ENCODE data around the gene SF3B5.

The SF3B5 gene

DNA sequence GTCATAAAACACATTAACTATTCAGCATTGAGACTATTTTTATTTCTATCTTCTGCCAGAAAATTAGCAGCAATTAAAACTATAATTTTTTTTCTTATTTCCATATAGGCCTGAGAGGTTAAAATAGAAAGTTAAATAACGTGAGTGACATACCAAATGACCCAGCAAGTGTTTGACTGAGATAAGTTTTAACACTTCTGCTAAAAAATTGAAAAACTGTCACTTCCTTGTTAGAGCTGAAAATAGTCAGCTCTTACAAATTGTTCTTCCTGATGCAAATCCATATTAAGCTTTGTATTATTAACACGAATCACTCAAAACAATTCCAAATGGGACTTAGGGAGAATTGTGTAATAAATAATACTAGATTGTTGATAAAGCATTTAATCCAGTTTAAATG lies 28.5 kb upstream of the SF3B5 start:
- TF ChIP-seq, protein P1, sequence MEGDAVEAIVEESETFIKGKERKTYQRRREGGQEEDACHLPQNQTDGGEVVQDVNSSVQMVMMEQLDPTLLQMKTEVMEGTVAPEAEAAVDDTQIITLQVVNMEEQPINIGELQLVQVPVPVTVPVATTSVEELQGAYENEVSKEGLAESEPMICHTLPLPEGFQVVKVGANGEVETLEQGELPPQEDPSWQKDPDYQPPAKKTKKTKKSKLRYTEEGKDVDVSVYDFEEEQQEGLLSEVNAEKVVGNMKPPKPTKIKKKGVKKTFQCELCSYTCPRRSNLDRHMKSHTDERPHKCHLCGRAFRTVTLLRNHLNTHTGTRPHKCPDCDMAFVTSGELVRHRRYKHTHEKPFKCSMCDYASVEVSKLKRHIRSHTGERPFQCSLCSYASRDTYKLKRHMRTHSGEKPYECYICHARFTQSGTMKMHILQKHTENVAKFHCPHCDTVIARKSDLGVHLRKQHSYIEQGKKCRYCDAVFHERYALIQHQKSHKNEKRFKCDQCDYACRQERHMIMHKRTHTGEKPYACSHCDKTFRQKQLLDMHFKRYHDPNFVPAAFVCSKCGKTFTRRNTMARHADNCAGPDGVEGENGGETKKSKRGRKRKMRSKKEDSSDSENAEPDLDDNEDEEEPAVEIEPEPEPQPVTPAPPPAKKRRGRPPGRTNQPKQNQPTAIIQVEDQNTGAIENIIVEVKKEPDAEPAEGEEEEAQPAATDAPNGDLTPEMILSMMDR (IDR thresholded peaks at IDR 0.05; ENCODE audit: low read depth, low read length), result no peak
- no peak overlapping the region for H3K4me3 ChIP-seq (ENCODE audit: low read depth, low read length)

DNA sequence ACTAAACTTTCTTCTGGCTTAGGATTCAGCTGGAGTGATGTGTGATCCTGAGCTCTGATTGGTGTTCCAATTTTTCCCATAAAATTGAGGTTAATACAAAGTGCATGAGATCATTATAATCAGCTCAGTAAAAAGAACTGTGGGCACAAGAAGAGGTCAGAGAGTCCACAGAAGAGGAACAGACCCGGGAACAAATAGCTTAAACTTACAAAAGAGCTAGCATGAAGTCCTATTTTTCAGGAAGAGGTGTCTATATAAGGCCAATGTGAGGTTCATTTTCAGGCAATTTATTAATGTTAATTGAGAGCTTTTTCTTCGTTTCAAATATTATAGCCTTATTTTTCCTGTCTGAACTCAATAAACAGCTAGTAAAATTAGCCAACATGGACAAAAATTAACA lies 28.0 kb upstream of the SF3B5 start:
- no peak overlapping the region for H3K4me3 ChIP-seq (ENCODE audit: low read depth, low read length)
- TF ChIP-seq, protein P1 (IDR thresholded peaks at IDR 0.05; ENCODE audit: low read depth, low read length), result no peak

DNA sequence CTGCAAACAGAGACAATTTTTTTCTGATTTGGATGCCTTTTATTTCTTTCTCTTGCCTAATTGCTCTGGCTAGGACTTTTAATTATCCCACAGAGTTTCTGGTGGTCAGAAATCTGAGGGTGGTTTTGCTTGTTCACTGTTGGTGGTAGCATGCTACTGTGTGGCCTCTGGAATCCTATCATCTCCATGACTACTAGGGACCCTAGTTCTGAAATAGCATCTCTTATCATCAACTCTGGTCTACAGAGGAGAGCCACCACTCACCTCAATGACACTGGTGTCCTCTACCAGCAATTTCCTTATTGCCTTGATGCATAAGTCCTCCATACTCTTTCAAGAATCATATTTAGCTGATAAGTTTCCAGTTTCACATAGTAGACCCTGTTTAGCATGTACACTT lies 27.5 kb upstream of the SF3B5 start:
- TF ChIP-seq, protein P1 (IDR thresholded peaks at IDR 0.05; ENCODE audit: low read depth, low read length), result no peak
- no peak overlapping the region for H3K4me3 ChIP-seq (ENCODE audit: low read depth, low read length)

DNA sequence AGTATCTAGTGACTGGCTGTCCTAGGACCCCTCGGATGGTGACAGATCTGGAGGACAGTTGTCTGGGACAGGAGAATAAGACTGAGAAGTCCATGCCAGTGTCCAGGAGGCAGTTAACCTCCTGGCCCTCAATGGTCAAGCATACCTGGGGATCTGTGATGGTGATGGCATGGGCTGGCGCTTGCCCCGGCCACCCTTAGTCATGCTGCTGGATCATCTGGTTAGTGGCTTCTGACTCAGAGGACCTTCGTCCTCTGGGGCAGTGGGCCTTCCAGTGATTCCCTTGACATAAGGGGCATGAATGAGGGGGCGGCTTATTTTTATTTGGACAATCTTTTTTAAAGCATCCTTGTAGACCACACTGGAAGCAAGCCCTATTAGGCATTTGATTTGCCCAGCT lies 24.0 kb upstream of the SF3B5 start:
- TF ChIP-seq, protein P1 (IDR thresholded peaks at IDR 0.05; ENCODE audit: low read depth, low read length), result no peak
- no peak overlapping the region for H3K4me3 ChIP-seq (ENCODE audit: low read depth, low read length)

DNA sequence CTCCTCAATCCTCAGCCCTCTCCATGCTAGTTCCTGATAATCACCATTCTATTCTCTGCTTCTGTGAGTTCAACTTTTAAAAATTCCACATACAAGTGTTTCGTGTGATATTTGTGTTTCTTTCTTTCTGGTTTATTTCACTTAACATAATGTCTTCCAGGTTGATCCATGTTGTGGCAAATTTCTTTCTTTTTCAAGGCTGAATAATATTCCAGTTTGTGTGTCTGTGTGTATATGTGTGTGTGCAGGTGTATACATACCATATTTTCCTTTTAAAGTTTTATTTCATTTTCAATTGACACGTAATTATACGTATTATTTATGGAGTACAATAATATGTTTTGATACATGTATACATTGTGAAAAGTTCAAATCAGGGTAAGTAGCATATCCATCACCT lies 19.8 kb upstream of the SF3B5 start:
- TF ChIP-seq, protein P1 (IDR thresholded peaks at IDR 0.05; ENCODE audit: low read depth, low read length), result no peak
- no peak overlapping the region for H3K4me3 ChIP-seq (ENCODE audit: low read depth, low read length)

DNA sequence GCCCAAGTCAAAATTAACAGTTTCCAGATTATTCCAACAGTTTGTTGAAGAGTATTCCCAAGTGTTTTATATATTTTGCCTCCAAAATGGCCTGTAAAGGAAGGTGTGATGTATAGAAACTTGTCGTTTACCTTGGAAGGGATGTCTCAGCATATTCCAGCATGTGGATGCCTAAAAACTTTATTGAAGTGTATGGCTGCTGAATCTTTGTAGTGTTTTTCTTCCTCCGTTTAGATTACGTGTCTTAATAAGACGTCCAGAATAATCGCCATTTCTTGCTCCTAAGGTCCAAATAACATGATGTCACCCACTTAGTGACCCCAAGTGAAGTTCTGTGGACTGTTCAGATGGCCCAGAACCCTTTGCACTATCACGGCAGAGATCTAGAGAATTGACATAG lies 18.0 kb upstream of the SF3B5 start:
- TF ChIP-seq, protein P1 (IDR thresholded peaks at IDR 0.05; ENCODE audit: low read depth, low read length), result no peak
- H3K4me3 ChIP-seq (ENCODE audit: low read depth, low read length), result no peak overlapping the region

DNA sequence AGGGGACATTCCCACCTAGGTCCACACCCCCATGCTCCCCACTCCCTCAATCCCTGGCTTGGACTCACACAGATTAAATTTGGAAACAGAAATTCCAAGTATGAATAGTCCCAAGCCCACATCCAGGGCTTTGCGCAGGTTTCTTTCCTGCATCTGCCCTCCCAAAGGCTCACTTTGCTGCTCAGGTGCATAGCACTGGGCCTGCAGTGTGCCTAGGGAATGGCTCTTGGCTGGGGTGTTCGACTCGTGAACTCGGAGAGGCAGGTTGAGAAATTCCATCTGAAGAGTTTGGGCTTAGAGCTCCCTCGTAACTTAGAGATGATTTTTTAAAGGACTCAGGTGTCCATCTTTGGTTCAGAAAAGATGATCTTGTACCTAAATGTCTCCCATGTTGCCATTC lies 14.8 kb upstream of the SF3B5 start:
- TF ChIP-seq, protein P1 (IDR thresholded peaks at IDR 0.05; ENCODE audit: low read depth, low read length), result no peak
- no peak overlapping the region for H3K4me3 ChIP-seq (ENCODE audit: low read depth, low read length)
